ENCODE measurements around the gene ARFGEF3.

DNA sequence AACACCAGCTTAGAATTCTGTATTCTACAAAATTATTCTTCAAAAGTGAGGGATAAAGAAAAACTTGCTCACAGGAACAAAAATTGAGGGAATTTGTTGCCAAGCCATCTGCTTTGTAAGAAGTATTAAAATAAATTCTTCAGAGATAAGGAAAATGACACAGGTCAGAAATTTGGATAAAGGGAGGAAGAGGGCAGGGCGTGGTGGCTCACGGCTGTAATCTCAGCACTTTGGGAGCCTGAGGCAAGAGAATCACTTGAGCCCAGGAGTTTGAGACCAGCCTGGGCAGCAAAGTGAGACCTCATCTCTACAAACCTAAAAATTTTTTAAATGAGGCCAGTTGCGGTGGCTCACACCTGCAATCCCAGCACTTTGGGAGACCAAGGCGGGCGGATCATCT is 227.8 kb downstream of the ARFGEF3 start:
- TF ChIP-seq, protein P1, sequence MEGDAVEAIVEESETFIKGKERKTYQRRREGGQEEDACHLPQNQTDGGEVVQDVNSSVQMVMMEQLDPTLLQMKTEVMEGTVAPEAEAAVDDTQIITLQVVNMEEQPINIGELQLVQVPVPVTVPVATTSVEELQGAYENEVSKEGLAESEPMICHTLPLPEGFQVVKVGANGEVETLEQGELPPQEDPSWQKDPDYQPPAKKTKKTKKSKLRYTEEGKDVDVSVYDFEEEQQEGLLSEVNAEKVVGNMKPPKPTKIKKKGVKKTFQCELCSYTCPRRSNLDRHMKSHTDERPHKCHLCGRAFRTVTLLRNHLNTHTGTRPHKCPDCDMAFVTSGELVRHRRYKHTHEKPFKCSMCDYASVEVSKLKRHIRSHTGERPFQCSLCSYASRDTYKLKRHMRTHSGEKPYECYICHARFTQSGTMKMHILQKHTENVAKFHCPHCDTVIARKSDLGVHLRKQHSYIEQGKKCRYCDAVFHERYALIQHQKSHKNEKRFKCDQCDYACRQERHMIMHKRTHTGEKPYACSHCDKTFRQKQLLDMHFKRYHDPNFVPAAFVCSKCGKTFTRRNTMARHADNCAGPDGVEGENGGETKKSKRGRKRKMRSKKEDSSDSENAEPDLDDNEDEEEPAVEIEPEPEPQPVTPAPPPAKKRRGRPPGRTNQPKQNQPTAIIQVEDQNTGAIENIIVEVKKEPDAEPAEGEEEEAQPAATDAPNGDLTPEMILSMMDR (conservative IDR thresholded peaks at IDR 0.05 in 1 of 2, IDR thresholded peaks at IDR 0.05 in 1 of 2; ENCODE audit: extremely low read depth in 1 of 2, insufficient read depth in 1 of 2, low read depth in 1 of 2, low read length in 2 of 2), result no peak
- no peak for TF ChIP-seq EZH2 (IDR thresholded peaks at IDR 0.05; ENCODE audit: borderline replicate concordance, low read length)
